Panc1 (cell line): Measurements from ENCODE around the gene AADAT. TPM values are rescaled to one million over a fixed set of nuclear protein-coding genes. Genes with fewer than 3 reads are reported as not detected.

Experiments
- ATAC-seq: fragments of 200-7000 bp; cut with Tn5 transposase; 2 replicates; pipeline ENCODE4 v1.9.1; 2020; ENCODE audit warnings: mild to moderate bottlenecking, moderate library complexity
- BruUV-seq: library from RNA; stranded (reverse); fragments of 400-500 nt; replicated peaks from 2 replicates; lab custom pipeline; 2021; lab: Mats Ljungman, UMichigan
- CTCF ChIA-PET: fragments of 300-600 bp; sonication (Branson Sonifier 250); formaldehyde crosslinking; loops from one replicate; lab custom pipeline; 2022; ENCODE audit warnings: antibody characterized with exemption; lab: Charles Lee
- POLR2A ChIA-PET: fragments of 300-600 bp; sonication (Branson Sonifier 250); formaldehyde crosslinking; loops from one replicate; lab custom pipeline; 2022; ENCODE audit warnings: antibody characterized with exemption; lab: Charles Lee
- DNase-seq: peaks from one replicate; pipeline ENCODE4 v3.0.0-alpha.2; 2010; ENCODE audit warnings: low read depth, low spot score
- H3K27ac ChIP-seq: 2 replicates; pipeline ENCODE4 v1.5.1; 2011; ENCODE audit warnings: mild to moderate bottlenecking, low read length, inconsistent platforms
- H3K27me3 ChIP-seq: fragments of 200-500 bp; sonication (Bioruptor generic); 2 replicates; pipeline ENCODE4 v1.6.0; 2014; ENCODE audit warnings: low read length, inconsistent platforms; ENCODE audit not compliant: control insufficient read depth, insufficient read depth
- H3K36me3 ChIP-seq: fragments of 200-500 bp; sonication (Bioruptor generic); 2 replicates; pipeline ENCODE4 v1.5.1; 2014; ENCODE audit warnings: inconsistent platforms, mild to moderate bottlenecking, low read length, moderate library complexity; ENCODE audit not compliant: control insufficient read depth, insufficient read depth
- H3K4me1 ChIP-seq: 2 replicates; pipeline ENCODE4 v1.5.1; 2011; ENCODE audit warnings: inconsistent platforms, mild to moderate bottlenecking, low read length, moderate library complexity; ENCODE audit not compliant: control insufficient read depth, insufficient read depth
- H3K4me3 ChIP-seq, 2 experiments: 2 replicates each; pipeline ENCODE4 v1.5.1; 2011 to 2012; ENCODE audit warnings: low read depth in 2 of 2, low read length in 2 of 2, mild to moderate bottlenecking in 2 of 2, inconsistent platforms in 1 of 2, moderate library complexity in 1 of 2
- H3K9me3 ChIP-seq: fragments of 200-500 bp; sonication (Bioruptor generic); 2 replicates; pipeline ENCODE4 v1.5.1; 2014; ENCODE audit warnings: low read depth, mild to moderate bottlenecking, inconsistent platforms, low read length, moderate library complexity; ENCODE audit not compliant: control insufficient read depth, insufficient read depth
- CTCF ChIP-seq: fragments of 450-650 bp; IDR thresholded peaks from 2 replicates; pipeline ENCODE4 v1.5.1; 2017; ENCODE audit warnings: mild to moderate bottlenecking
- POLR2AphosphoS5 ChIP-seq: IDR thresholded peaks from 2 replicates; pipeline ENCODE4 v1.6.1; 2012; ENCODE audit warnings: mild to moderate bottlenecking, low read depth, low read length, moderate library complexity
- REST ChIP-seq, 2 experiments: IDR thresholded peaks; 2 replicates each; pipeline ENCODE4 v1.6.1; 2011 to 2012; ENCODE audit warnings: low read depth in 2 of 2, control low read depth in 1 of 2, low read length in 1 of 2, mild to moderate bottlenecking in 1 of 2, moderate library complexity in 1 of 2; ENCODE audit not compliant: insufficient read depth in 1 of 2
- SIN3A ChIP-seq: IDR thresholded peaks from 2 replicates; pipeline ENCODE4 v1.6.1; 2012; ENCODE audit warnings: low read depth, mild to moderate bottlenecking, low read length, moderate library complexity, borderline replicate concordance; ENCODE audit not compliant: insufficient read depth
- TCF7L2 ChIP-seq: IDR thresholded peaks from 2 replicates; pipeline ENCODE4 v1.6.1; 2011; ENCODE audit warnings: mild to moderate bottlenecking, low read depth, low read length, inconsistent platforms
- in situ Hi-C: cut with HindIII; loops from 2 replicates; pipeline ENCODE4 v1.10.0; 2016; ENCODE audit warnings: low sequenced_read_pairs, low pct_unique_long_range_greater_than_20kb
- intact Hi-C: fragments of 100-400 bp; cut with micrococcal nuclease; formaldehyde crosslinking; loops from one replicate; pipeline ENCODE4 v1.10.0; 2022; ENCODE audit not compliant: unreplicated experiment
- total RNA-seq: library from RNA; stranded (reverse); gene quantifications from one replicate; pipeline ENCODE4 v1.2.1, GENCODE V29; 2021; ENCODE audit not compliant: unreplicated experiment

The AADAT gene
- total RNA-seq, 1 experiment from 2014 or later: 2.8 TPM

- CTCF ChIA-PET: no interaction called here
- no peaks in the 10 kb centered on the region for H3K36me3 ChIP-seq
- DNase-seq (no peak), ATAC-seq (no peak)
- TF ChIP-seq TCF7L2 (no peak), POLR2AphosphoS5 (no peak), SIN3A (no peak), CTCF (no peak), REST (IDR thresholded peaks at IDR 0.05; ENCODE audit: insufficient read depth in 1 of 2, low read depth in 2 of 2, low read length in 1 of 2) (no peak)
- no peak overlapping the region for H3K27ac ChIP-seq
- intact Hi-C loops (no loop called here), in situ Hi-C loops (no loop called here)
- no TSS peak for BruUV-seq
- no peak overlapping the region for H3K4me3 ChIP-seq
- H3K9me3 ChIP-seq: no peaks in the 10 kb centered on the region
- POLR2A ChIA-PET: no interaction called here
- no peaks in the 10 kb centered on the region for H3K4me1 ChIP-seq
- H3K27me3 ChIP-seq: no peaks in the 10 kb centered on the region; the same call in 1 of the 2 replicates
Measured at GRCh38 chr4:170111085-170111484, 21.3 kb upstream of the AADAT start.

- Histone ChIP-seq H3K4me3 (no peak overlapping the region), H3K27ac (no peak overlapping the region), H3K36me3 (no peaks in the 10 kb centered on the region), H3K4me1 (no peaks in the 10 kb centered on the region), H3K27me3 (no peaks in the 10 kb centered on the region; the same call in 1 of the 2 replicates), H3K9me3 (no peaks in the 10 kb centered on the region)
- no peak for DNase-seq
- CTCF ChIA-PET: no interaction called here
- ATAC-seq: no peak
- in situ Hi-C loops: no loop called here
- intact Hi-C loops: no loop called here
- no TSS peak for BruUV-seq
- no peak for TF ChIP-seq REST (IDR thresholded peaks at IDR 0.05; ENCODE audit: insufficient read depth in 1 of 2, low read depth in 2 of 2, low read length in 1 of 2)
- TF ChIP-seq POLR2AphosphoS5: no peak
- no peak for TF ChIP-seq CTCF
- no peak for TF ChIP-seq TCF7L2
- no peak for TF ChIP-seq SIN3A
- POLR2A ChIA-PET: no interaction called here
Measured at GRCh38 chr4:170110285-170110672, 20.5 kb upstream of the AADAT start.
